Activated naive CD4-positive, alpha-beta T cell treated with anti-CD3 and anti-CD28 coated beads, Interleukin-2, amount 50 U/mL, for 16 hours (primary cell): ENCODE results near the gene KASH5.

Experiments used
- DNase-seq: peaks from one replicate; pipeline ENCODE4 v3.0.0-alpha.2; 2020

KASH5 gene

DNA sequence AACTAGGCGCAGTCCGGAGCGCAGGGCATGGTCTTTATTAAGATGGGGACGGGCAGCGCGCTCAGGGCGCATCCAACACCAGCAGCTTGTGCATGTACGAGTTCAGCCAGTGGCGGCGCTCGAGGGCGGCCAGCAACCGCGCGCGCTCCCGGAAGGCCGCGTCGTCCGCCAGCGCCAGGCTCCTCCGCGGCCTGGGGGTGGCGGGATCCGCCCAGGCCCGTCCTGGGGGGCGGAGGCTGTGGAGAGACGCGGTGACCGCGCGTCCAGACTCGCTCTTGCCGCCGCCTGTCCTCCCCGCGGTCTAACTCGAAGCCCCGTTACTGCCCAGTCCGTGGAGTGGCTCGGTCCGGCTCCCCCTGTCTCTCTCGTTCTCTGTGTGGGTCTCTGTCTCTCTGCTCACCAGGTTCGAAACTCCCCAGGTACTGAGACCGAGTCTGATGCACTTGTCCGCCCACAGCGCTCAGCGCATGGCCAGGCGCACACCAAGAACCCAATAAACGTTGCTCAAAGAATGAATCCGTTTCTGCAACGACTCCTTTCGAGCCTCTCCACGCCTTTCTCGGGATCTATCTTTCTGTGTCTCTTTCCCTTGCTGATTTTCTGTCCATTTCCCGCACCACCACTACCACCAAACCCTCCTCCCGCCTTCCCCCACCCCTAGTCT, 34.5 kb downstream of the KASH5 start:
- peak; percentile 42 for DNase-seq

DNA sequence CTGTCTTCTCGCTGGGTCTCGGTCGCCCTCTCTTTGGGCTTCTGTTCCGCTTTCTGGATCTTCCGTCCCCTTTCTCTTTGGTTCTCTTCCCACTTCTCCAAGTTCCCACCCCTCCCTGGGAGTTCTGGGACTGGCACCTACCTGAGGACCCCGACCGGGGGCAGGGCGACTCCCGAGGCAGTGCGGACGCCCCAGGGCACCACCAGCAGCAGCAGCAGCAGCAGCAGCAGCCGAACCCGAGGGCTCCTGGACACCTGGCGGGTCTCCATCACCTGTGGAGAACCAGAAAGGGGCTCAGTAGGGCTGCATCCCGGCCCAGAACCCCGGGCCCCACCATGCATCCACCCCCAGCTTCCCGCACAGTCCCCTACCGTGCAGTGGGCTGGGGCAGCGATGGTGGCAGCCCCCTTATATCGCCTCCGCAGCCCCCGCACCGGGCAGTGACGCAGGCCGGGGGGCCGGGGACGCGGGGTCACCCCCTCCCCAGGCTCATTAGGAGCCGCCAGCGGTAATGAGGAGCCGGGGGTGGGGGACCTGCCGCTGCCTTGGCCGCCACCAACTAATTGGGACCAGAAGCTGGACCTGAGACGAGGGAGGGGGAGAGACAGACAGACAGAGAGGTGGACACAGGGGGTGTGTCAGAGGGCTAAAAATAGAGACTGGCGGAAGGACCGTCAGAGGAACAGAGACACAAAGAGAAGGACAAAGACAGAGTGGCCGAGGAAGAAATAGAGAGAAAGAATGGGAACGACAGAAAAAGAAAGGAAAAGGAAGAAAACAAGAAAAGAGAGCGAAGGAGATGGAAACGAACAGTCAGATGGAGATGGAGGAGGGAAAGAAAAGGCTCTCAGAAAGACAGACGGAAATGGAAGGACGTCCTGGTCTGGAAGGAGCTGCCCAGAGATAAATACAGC, 35.3 kb downstream of the KASH5 start, which contains the start of gene PTH2:
Gene PTH2, minus strand, starts transcription at position 371 of the 914 bp plus-strand sequence. Its CDS starts 102 bp downstream, at position 269.
- DNase-seq = no peak

DNA sequence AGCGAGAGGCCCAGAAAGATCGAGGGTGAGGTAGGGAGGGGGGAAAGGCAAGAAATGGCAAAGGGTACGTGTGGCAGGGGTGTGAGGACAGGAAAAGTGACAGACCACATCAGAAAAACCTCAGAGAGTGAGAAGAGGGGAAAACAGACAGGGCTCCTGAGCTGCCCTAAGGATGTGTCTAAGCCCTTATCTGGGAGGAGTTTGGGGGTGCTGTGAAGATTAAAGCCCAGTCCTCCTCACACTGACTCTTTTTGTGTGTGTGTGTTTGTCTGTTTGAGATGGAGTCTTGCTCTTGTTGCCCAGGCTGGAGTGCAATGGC, 35.9 kb downstream of the KASH5 start:
- no peak for DNase-seq

DNA sequence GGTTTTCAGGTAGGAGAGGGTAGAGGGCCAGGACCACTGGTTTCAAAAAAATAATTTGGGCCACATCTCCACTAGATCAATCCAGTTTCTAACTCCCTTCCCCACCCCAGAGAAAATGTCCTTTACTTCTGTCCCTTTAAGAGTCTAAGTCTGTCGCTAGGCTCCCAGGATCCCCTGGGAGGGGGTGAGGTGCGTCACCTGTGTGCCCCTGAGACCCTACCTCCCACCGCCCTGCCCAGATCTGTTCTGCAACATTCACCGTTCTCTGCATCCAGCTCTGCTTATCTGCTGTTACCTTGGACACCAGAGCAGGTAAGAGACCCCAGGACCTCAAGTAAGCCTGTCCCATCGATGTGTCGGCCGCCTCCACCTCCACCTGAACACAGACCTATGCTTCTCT, 37.1 kb downstream of the KASH5 start, which contains the start of gene GFY:
Gene GFY, plus strand, starts transcription at position 211 of the 400 bp plus-strand sequence. CDS start 1,043 bp downstream, outside the sequence.
- DNase-seq = no peak

DNA sequence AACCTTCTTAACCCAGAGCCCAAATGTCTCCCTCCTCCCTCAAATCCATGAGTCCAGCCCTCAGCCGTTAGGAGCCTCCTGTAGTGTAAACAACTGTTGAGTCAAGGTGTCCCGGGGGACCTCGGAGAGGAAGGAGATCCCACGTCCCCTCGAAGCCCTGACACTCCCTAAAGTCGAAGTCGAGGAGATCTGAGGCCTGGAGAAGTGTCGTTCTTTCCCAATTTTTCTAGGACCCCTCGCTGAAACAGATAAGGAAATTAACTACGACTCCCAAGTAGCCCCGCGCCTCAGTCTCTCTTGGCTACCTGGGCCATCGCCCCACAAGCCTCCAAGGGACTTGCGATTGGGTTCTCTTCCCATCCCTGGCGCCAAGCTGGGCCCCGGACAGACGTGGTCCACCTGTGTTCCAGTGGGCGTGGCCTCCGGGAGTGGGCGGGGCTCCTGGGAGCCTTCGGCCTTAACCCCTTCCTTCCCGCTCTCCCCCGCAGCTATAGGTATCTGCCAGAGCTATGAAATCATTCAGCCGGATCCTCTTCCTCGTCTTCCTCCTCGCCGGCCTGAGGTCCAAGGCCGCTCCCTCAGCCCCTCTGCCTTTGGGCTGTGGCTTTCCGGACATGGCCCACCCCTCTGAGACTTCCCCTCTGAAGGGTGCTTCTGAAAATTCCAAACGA, 38.0 kb downstream of the KASH5 start:
- peak; percentile 47 for DNase-seq

DNA sequence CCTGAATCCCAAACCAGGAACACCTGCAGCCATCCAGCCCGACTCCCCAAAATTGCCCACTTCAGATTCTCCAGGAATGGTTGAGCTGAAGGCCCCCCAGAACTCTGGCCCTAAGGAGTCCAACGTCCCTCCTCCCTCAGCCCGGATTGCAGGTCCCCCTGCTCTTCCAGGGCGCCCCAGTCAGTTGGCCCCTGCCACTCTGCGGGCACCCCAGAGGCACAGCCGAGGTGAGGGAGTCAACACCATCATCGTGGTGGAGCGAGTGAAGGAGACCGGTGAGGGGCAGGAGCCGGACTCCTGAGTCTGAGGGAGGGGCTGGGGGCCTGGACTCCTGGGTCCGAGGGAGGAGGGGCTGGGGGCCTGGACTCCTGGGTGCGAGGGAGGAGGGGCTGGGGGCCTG, 39.3 kb downstream of the KASH5 start:
- DNase-seq = no peak

DNA sequence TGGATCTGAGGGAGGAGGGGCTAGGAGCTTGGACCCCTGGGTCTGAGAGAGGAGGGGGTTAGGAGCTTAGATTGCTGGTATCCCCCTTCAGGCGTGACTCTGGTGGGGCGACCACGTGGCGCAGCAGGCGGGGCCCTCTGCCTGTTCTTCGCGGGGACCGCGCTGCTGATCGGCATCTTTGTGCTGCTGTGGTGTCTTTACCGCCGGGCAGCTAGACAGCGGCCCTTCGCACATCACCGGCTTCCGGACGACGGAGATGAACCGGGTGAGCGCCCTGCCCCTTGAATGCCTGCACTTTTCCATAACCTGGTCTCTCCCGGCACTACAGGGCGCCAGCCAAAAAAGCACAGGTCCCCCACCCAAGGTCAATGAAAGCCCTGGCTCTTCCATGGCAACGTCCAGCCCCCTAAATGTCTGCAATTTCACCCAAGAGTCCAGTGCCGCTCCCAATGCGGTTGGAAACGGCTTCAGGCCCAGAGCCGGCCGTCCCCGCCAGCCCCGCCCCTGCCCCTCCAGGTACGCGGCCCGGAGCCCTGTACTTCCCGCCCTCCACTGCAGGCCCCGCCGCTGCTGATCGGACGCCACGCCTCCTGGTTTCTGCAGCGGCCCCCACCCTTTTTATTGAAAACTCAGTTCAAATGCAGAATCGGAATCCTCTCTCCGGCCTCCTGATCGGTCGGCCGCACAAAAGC, 40.0 kb downstream of the KASH5 start:
- no peak for DNase-seq

DNA sequence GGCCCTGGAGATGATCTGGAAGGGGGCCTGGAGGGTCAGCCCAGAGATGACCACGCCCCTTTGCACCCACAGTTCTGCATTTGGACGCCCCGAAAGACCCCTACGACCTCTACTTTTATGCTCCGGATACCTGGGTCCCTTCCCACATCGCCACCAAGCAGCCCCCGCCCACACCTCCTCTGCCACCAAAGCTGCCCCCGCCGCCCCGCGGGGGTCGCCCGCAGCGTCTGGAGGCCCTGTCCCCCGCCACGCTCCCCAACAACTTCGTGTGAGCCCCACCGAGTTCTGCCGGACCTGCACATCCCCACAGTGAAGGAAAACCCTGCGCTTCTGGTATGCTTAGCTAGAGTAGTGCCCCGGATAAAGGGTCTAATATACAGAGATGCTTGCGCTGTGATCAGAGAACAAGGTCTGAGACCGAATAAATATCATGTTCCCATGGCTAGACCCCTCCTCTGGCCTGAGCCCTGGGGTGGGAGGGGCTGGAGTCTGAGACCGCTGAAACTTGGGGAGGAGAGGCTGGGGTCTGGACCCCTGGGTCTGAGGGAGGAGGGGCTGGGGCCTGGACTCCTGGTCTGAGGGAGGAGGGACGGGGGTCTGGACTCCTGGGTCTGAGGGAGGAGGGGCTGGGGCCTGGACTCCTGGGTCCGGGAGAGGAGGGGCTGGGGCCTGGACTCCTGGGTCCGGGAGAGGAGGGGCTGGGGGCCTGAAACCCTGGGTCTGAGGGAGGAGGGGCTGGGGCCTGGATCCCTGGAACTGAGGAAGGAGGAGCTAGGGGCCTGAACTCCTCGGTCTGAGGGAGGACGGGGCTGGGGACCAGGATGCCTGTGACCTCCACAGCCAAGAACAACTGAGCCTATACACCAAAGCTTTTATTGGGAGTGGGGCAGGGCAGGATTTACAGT, 40.8 kb downstream of the KASH5 start:
- DNase-seq = no peak

DNA sequence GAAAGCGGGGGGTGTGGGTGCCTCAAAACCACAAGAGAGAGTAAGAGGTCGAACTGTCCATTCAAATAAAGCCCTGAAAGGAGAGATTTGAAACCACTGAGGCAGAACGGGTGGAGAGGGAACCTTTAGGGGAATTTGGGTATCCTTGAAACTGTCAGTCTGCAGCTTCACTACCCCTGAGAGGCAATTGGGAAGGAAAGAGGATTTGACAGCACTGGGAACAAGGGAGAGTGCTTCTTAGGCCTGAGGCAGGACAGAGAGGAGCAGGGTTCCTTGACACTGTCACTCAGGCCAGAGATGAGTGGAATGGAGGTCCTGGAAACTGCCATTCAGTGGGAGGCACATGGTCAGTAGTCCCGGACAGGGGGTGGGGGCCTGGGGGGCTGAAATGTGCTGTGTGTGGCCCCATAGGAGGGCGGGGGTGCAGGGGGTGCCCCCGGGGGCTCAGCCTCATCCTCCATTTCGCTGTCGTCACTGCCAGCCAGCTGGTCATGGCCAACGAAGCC, 42.2 kb downstream of the KASH5 start:
- DNase-seq = no peak

DNA sequence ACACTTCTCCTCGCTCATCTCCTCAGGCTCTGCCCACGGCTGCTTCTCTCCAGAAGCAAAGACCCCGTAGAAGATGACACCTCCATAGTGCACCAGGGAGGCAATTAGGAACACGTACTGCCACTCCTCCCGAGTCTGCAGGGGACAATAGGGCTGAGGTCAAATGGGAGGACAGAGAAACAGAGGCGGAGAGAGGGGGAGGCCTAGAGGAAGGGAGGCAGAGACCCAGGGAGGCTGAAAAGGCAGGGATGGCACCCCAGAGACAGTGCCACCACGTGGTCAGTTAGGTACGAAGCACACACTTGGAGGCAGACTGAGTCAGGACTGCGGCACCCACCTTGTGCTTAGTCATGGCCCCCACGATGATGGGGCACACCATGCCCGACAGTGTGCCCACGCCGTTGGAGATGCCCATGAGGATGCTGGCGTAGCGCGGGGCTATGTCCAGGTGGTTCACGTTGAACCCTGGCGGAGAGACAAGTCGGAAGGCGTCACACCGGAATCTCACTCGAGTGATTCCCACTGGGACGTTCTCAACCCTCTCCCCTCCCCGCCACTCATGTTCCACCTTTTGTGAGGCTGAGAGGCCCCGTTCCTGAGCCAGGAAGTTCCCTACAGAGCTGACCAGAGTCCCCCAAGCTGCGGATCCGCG, 42.8 kb downstream of the KASH5 start:
- DNase-seq = peak; percentile 37

DNA sequence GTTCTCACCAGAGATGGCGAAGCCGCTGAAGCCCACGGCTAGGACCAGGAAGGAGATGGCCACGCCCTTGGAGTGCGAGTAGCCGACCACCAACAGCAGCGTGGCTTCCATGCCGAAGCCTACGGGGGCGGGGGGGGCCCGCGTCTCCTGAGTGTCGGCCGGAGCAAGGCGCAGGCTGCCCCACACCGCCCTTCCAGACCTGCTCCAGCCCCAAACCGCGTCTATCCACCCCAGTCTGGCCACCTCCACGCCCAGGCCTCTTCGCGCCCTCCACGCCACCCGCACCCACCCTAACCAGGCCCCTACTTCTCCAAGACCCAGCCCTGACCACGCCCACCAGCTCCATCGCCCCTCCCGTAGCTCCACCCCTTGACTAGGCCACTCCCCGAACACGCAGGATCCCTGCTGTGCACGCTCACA, 43.3 kb downstream of the KASH5 start:
- DNase-seq = no peak

DNA sequence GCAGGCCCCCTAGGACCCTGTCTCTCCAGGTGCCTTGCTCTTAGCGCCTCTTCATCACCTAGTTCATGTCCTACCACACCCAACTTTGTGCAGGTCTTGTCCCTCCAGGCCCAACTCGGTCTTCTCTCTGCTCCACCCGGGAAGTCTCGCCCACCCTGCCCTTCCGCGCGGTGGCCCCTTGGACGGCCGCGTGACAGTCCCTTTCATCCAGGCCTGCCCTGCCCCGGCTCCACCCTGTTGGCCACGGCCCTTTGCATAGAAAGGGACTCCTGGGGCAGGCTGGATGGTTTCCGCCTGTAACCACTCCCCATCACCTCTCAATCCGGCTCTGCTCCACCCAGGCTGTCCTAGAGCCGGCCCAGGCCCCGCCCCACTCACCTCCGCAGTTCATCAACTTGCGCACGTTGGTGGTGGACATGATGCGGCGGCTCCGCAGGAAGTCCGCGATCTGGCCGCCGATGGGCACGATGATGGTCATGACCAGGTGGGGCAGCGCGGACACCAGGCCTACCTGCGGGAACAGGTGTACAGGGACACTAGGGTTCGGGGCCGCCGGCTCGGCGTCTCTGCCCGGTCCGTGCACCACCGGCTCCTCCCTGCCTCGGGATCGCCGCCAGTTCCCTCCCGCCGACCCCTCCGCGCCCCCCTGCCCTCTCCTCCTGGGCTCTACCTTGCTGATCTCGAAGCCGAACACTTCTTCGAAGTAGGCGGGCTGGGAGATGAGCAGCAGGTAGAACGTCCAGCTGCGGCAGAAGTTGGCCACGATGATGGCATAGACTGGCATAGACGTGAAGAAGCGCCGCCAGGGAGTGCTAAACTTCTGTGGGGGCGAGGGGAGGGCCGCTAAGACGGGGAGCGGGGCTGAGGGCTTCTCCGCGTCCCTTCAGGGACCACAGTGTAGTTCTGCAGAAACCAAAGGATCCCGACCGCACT, 44.4 kb downstream of the KASH5 start:
- DNase-seq = no peak

DNA sequence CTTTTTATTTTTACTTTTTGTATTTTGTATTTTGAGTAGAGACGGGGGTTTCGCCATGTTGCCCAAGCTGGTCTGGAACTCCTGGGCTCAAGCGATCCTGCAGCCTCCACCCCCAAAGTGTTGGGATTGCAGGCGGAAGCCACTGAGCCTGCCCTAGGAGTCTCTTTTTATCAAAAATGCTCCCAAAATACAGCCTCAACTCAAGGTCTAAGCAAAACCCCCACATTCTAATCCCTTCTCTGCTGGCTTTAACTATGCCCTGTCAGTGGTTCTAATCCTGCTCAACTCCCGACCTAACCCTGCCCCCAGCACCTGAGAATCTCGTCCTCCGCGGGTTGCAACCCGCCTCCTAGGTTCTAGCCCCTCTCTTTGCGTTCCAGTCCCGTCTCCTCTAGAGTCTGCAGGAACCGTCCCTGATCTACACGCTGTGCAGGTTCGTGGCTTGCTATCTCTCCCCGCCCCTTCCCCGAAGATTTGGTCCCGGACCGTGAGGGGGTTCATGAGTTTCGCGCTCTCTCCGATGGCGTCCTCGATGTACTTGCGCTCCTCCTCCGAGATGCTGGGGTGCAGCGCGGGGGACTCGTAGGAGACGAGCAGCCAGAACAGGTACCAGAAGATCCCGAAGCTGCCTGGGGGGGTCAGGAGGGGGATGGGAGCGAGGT, 45.3 kb downstream of the KASH5 start:
- DNase-seq = no peak

DNA sequence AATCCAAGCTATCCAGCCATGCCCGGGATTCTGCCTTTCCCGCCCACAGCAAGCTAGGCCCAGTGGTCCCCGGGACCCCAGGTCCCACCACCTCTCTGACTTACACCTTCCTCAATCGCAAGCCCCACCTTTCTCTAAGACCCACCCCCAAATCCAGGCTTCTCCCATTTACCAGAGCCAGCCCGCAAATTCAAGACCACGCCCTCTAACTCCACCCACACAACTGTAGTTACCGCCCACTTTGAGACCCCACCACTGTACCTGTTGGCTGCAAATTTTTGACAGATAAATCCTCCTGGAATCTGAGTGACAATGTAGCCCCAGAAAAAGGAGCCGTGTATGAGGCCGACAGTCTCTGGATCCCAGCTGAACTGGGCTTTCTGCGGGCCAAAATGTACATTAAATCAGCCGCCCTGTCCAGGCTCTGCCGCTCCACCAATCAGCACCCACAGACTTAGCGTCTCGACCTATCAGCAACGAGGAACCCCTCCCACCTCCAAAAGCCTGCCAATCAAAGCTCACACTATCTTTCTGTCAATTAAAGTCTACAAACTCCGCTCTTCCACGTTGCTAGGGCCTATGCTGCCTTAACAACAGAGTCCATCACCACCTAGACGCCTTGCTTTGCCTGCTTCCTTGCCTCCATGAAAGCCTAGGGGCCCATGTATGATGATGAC, 47.0 kb downstream of the KASH5 start:
- no peak for DNase-seq

DNA sequence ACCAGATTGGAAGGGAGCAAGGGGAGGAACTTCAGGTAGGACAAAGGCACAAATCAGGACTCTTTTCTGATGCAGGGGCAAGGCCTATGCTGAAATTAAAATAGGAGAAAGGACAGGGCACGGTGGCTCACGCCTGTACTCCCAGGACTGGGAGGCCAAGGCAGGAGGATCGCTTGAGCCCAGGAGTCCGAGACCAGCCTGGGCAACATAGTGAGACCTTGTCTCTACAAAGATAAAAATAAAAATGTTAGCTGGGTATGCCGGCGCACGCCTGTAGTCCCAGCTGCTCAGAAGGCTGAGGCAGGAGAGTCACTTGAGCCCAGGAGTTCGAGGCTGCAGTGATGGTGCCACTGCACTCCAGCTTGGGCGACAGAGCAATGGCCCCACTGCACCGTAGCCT, 47.6 kb downstream of the KASH5 start:
- DNase-seq = no peak

DNA sequence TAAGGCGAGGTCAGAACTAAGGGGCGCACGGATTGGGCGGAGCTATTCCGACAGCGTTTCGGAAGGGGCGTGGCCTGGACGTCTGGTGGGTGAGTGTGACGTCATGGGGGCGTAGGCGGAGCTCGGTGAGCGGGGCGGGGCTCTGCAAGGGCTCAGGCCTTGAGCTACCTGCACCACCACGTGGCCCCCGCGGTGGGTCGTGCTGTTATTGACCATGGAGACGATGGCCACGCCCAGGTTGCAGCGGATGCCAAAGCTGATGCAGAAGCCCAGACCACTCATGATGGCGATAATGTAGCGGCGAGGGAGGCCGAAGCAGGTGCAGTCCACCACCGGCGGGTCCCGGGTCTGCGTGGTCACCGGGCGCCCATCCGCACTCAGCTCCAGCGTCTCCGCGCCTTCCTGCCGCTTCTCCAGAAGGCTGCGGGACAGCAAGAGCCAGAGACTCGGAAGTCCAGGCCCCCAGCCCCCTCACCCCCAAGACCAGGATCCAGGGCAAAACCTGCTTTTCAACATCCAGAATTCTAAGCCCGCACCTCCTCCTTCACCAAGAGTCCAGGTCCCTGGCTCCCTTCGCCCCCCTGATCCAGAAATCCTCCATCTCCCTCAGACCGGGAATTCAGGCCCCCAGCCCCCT, 48.5 kb downstream of the KASH5 start:
- DNase-seq = peak; percentile 61

DNA sequence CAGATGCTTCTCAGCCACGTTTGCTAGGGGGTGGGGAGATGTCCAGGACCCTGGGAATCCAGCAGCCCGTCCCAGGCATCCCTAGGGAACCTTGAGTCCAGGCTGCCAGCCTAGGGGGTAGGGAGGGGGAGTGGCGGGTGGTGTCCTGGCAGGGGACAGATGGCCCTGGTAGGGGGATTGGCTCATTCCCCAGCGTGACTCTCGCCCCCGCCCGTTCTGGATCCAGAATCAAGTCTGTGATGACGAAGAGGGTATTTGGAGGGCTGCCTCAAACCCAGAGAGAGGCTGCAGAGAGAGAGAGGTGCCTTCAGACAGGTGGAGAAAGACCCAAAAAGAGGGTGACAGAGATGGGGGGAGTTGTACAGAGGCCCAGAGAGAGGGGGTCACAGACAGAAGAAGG, 49.2 kb downstream of the KASH5 start:
- no peak for DNase-seq

DNA sequence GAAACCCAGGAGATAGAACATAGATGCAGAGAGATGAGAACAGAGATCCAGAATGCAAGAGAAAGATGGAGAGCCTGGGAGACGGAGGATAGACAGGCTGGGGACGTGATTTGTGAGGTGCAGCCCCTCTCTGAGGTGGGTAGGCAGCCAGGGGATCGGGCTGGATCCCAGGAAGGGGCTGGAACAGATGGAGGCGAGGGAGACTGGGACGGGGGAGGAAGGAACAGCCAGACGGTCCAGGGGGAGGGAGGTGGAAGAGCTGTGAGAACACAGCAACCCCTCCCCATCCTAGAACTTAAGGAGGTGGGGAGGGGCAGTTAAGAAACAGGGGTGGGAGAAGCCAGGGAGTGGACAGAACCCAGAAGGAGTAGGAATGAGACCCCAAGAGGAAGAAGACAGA, 50.2 kb downstream of the KASH5 start:
- DNase-seq = no peak
